ENCODE data around the gene FAM167B.

- TF ChIP-seq TAF1 (IDR thresholded peaks at IDR 0.05; ENCODE audit: borderline replicate concordance, low read depth, low read length) (no peak), POLR2A (IDR thresholded peaks at IDR 0.05; ENCODE audit: low read depth, low read length) (no peak), POLR2AphosphoS5 (IDR thresholded peaks at IDR 0.05; ENCODE audit: low read depth, low read length) (no peak)
Measured at GRCh38 chr1:32216566-32216965, 30.5 kb upstream of the FAM167B start.

Measured in GM12892 (cell line).